ENCODE measurements around the gene PCDHA7.
"Not testable (repeated sequence)": the region's sequence is repeated elsewhere in the genome, so short reads cannot be mapped to it uniquely, and the experiment has no call there.

PCDHA7 gene

GRCh38 chr5:140862441-140863295 lies 28.6 kb downstream of the PCDHA7 start:
- no peak for DNase-seq (ENCODE audit: low spot score)

GRCh38 chr5:140868721-140869554 lies 34.9 kb downstream of the PCDHA7 start, which contains the start of gene PCDHA11:
Gene PCDHA11, plus strand, starts transcription at chr5:140868957. Its CDS starts 147 bp downstream, at chr5:140869104.
- DNase-seq (ENCODE audit: low spot score): peak; percentile 45

DNA sequence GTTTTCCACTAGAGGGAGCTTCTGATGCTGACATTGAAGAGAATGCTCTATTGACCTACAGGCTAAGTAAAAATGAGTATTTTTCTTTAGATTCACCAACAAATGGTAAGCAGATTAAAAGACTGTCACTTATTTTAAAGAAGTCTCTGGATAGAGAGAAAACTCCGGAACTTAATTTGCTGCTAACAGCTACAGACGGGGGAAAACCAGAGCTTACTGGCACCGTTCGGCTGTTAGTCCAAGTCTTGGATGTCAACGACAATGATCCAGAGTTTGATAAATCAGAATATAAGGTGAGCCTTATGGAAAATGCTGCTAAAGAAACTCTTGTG lies 35.5 kb downstream of the PCDHA7 start:
- DNase-seq (ENCODE audit: low spot score): peak; percentile 42

- DNase-seq (ENCODE audit: low spot score): no peak
These were observed 36.4 kb downstream of the PCDHA7 start for GRCh38 chr5:140870221-140871201.

DNA sequence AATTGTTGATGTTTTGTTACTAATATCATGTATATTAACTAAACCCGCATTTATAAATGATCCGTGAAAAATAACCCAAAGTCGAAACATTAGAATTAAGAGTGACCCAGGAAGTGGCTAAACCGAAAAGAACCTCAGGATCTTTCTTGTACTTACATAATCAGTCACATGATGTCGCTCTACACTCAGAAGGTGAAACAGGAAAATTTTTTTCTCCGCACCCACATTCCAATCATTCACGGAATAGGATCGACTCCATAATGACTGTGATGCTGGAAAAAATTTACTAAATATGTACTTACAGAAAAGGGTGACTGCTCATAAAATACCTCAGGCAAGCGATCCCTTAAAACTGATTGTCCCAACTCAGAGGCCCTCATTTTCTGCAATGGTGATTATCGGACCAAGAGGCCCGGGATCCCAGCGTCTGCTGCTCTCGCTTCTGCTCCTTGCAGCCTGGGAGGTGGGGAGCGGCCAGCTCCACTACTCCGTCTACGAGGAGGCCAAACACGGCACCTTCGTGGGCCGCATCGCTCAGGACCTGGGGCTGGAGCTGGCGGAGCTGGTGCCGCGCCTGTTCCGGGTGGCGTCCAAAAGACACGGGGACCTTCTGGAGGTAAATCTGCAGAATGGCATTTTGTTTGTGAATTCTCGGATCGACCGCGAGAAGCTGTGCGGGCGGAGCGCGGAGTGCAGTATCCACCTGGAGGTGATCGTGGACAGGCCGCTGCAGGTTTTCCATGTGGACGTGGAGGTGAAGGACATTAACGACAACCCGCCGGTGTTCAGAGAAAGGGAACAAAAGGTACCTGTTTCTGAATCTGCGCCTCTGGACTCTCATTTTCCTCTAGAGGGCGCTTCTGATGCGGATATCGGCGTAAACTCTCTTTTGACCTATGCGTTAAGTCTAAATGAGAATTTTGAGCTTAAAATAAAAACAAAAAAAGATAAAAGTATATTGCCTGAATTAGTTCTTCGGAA lies 41.3 kb downstream of the PCDHA7 start, which contains the start of gene PCDHA12:
Gene PCDHA12, plus strand, starts transcription at position 224 of the 981 bp plus-strand sequence. Its CDS starts 165 bp downstream, at position 389.
- peak; percentile 9 for DNase-seq (ENCODE audit: low spot score)

- not testable (repeated sequence) for DNase-seq (ENCODE audit: low spot score)
These were observed 42.6 kb downstream of the PCDHA7 start for GRCh38 chr5:140876541-140877261.

DNA sequence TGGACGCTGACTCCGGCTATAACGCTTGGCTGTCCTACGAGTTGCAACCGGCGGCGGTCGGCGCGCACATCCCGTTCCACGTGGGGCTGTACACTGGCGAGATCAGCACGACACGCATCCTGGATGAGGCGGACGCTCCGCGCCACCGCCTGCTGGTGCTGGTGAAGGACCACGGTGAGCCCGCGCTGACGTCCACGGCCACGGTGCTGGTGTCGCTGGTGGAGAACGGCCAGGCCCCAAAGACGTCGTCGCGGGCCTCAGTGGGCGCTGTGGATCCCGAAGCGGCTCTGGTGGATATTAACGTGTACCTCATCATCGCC lies 43.2 kb downstream of the PCDHA7 start:
- DNase-seq (ENCODE audit: low spot score): no peak

DNA sequence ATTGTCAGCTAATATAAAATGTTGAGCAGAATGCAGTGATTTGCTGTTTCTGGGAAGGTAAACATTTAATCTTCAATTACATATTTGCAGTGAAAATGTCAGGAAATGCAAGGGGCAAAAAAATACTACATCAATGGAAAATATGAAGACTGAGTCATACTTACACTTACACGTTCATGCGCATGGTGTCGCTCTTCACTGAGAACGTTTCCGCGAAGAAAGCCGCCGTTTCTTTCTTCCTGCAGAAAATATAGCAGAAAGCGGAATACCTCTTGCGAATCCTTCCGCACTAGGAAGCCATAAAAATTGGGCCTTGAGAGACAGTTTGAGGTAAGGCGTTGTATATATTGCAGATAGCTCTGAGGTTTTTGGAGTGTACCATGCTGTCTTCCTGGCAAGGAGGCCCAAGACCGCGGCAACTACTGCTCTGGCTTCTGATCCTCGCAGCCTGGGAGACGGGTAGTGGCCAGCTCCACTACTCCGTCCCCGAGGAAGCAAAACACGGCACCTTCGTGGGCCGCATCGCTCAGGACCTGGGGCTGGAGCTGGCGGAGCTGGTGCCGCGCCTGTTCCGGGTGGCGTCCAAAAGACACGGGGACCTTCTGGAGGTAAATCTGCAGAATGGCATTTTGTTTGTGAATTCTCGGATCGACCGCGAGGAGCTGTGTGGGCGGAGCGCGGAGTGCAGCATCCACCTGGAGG lies 48.0 kb downstream of the PCDHA7 start, which contains the start of gene PCDHA13:
Gene PCDHA13, plus strand, starts transcription at position 236 of the 702 bp plus-strand sequence. Its CDS starts 145 bp downstream, at position 381.
- DNase-seq (ENCODE audit: low spot score): peak; percentile 26

DNA sequence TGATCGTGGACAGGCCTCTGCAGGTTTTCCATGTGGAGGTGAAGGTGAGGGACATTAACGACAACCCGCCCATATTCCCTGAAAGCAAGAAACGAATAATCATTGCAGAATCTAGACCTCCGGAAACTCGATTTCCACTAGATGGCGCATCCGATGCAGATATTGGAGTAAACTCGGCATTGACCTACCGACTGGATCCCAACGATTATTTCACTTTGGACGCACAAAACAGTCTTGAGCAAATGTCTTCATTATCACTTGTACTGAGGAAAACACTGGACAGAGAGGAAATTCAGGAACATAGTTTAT lies 48.5 kb downstream of the PCDHA7 start:
- peak; percentile 31 for DNase-seq (ENCODE audit: low spot score)

DNA sequence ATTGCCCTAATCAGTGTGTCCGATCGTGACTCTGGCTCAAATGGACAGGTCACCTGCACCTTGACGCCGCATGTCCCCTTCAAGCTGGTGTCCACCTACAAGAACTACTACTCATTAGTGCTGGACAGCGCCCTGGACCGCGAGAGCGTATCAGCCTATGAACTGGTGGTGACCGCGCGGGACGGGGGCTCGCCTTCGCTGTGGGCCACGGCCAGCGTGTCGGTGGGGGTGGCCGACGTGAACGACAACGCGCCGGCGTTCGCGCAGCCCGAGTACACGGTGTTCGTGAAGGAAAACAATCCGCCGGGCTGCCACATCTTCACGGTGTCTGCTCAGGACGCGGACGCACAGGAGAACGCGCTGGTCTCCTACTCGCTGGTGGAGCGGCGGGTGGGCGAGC lies 49.3 kb downstream of the PCDHA7 start:
- no peak for DNase-seq (ENCODE audit: low spot score)

DNA sequence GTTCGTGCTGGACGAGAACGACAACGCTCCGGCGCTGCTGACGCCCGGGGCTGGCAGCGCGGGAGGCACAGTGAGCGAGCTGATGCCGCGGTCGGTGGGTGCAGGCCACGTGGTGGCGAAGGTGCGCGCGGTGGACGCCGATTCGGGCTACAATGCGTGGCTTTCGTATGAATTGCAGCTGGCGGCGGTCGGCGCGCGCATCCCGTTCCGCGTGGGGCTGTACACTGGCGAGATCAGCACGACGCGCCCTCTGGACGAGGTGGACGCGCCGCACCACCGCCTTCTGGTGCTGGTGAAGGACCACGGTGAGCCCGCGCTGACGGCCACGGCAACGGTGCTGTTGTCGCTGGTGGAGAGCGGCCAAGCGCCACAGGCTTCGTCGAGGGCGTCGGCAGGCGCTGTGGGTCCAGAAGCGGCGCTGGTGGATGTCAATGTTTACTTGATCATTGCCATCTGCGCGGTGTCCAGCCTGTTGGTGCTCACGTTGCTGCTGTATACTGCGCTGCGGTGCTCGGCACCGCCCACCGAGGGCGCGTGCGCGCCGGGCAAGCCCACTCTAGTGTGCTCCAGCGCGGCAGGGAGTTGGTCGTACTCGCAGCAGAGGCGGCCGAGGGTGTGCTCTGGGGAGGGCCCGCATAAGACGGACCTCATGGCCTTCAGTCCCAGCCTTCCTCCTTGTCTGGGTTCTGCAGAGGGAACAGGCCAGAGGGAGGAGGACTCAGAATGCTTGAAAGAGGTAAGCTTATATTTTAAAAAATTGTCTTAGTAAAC lies 50.0 kb downstream of the PCDHA7 start:
- DNase-seq (ENCODE audit: low spot score): no peak

Data from pons (tissue), 1 donor.